ENCODE measurements around the gene PTPRM. TPM values are rescaled to one million over a fixed set of nuclear protein-coding genes. Genes with fewer than 3 reads are reported as not detected.

Gene PTPRM
- total and polyA plus RNA-seq, 2 of the 4 experiments (the other 2 are of a cell fraction) = 28.3 to 51.2 TPM

- no TSS peak for BruUV-seq (replicated peaks)
- H4K5ac ChIP-seq (ENCODE audit: low read depth, low read length) = peak overlapping the region; percentile 6
- H4K20me1 ChIP-seq (ENCODE audit: insufficient read depth, low read length) = no peaks in the 10 kb centered on the region
- H3K4me2 ChIP-seq (ENCODE audit: low read depth, low read length) = peak overlapping the region; percentile 10; the same call in 1 of the 2 replicates
- WGBS, 2 experiments (ENCODE audit: extremely low coverage in 2 of 2, insufficient read length in 1 of 2) = no CpG with 5 or more reads among the region's 4 CpGs
- H3K4ac ChIP-seq (ENCODE audit: low read depth, low read length) = peak overlapping the region; percentile 56
- H2BK20ac ChIP-seq (ENCODE audit: low read depth, low read length) = peak overlapping the region; percentile 69; the same call in 1 of the 2 replicates
- ATAC-seq (ENCODE audit: low read depth) (peak; percentile 34), DNase-seq (no peak)
- no peak overlapping the region for H3K23ac ChIP-seq (ENCODE audit: low read depth, low read length)
- peak overlapping the region; percentile 27; the same call in 1 of the 2 replicates for H2AK5ac ChIP-seq (ENCODE audit: low read depth, low read length)
- H2BK5ac ChIP-seq (ENCODE audit: low read depth, low read length, poor library complexity, severe bottlenecking) = no peak overlapping the region
- ChIA-PET CTCF (no interaction called here), POLR2A (ENCODE audit: unreplicated experiment) (no interaction called here)
- H3K9me1 ChIP-seq (ENCODE audit: insufficient read depth, low read length) = peaks cover 9% of the 10 kb centered on the region
- H3K18ac ChIP-seq (ENCODE audit: low read depth, low read length) = peak overlapping the region; percentile 42; the same call in 1 of the 2 replicates
- no peak overlapping the region for H2AFZ ChIP-seq (replicated peaks; ENCODE audit: low read length, poor library complexity)
- in situ Hi-C loops (cut with MboI; ENCODE audit: low sequenced_read_pairs) = loop anchor here (25.0 kb wide), 1 partner anchor 336 kb away; no protein-coding TSS in a partner anchor
- H3K9ac ChIP-seq (ENCODE audit: low read depth, low read length) = no peak overlapping the region
- no peak overlapping the region for H3K4me3 ChIP-seq (ENCODE audit: insufficient read depth, low read depth, low read length)
- H3K14ac ChIP-seq (replicated peaks; ENCODE audit: low read depth, low read length) = peak overlapping the region; percentile 70
- H3K27ac ChIP-seq (ENCODE audit: insufficient read depth, low read length) = no peak overlapping the region
- H3K4me1 ChIP-seq (ENCODE audit: control insufficient read depth, insufficient read depth, low read length) = peaks cover 11% of the 10 kb centered on the region
- no peak overlapping the region for H2BK15ac ChIP-seq (ENCODE audit: low read depth, low read length)
- peak overlapping the region in 1 of 2 experiments; percentile 9; a peak in 1 of 4 replicates for H4K8ac ChIP-seq (ENCODE audit: low read depth in 2 of 2, low read length in 2 of 2)
- H3K36me3 ChIP-seq (ENCODE audit: control insufficient read depth, insufficient read depth, low read length) = peaks cover 3% of the 10 kb centered on the region
- H3K56ac ChIP-seq (ENCODE audit: extremely low read depth, insufficient read depth, low read length) = no peak overlapping the region
- dilution Hi-C loops (cut with HindIII; ENCODE audit: low sequenced_read_pairs, unreplicated experiment) = no loop called here
- no peak overlapping the region for H2AK9ac ChIP-seq (replicated peaks; ENCODE audit: low read depth, low read length, poor library complexity)
- intact Hi-C loops (cut with micrococcal nuclease) = no loop called here
- no peaks in the 10 kb centered on the region for H3K9me3 ChIP-seq (ENCODE audit: control insufficient read depth, insufficient read depth, low read length)
- H4K91ac ChIP-seq (ENCODE audit: insufficient read depth, low read depth, low read length) = peak overlapping the region; percentile 42; the same call in 1 of the 2 replicates
- no peaks in the 10 kb centered on the region for H3K27me3 ChIP-seq (ENCODE audit: control insufficient read depth, insufficient read depth, low read length)
- peak overlapping the region; percentile 78; the same call in 1 of the 2 replicates for H2BK120ac ChIP-seq (ENCODE audit: low read depth, low read length)
- peaks cover 3 to 14% of the 10 kb centered on the region in 2 experiments; a peak in 3 of 4 replicates for H3K79me1 ChIP-seq (ENCODE audit: low read depth in 1 of 2, low read length in 2 of 2)
- TF ChIP-seq BHLHE40 (IDR thresholded peaks at IDR 0.05; ENCODE audit: low read depth, low read length) (no peak), CHD1 (IDR thresholded peaks at IDR 0.05; ENCODE audit: low read depth, low read length) (no peak), MAZ (IDR thresholded peaks at IDR 0.05; ENCODE audit: borderline replicate concordance, low read depth, low read length) (no peak), RFX5 (IDR thresholded peaks at IDR 0.05; ENCODE audit: low read depth, low read length) (no peak), CTCF (conservative IDR thresholded peaks at IDR 0.05; ENCODE audit: low read depth, low read length) (no peak), SMC3 (IDR thresholded peaks at IDR 0.05; ENCODE audit: low read depth, low read length) (no peak), RAD21 (IDR thresholded peaks at IDR 0.05; ENCODE audit: low read length) (no peak), NFE2L2 (IDR thresholded peaks at IDR 0.05; ENCODE audit: low read depth, low read length) (no peak), ELK1 (IDR thresholded peaks at IDR 0.05; ENCODE audit: borderline replicate concordance, low read depth, low read length) (no peak), RCOR1 (IDR thresholded peaks at IDR 0.05; ENCODE audit: insufficient replicate concordance, low read length) (no peak), CEBPB (IDR thresholded peaks at IDR 0.05; ENCODE audit: low read depth, low read length) (no peak), POLR2A (IDR thresholded peaks at IDR 0.05; ENCODE audit: low read depth, low read length) (no peak), FOS (IDR thresholded peaks at IDR 0.05; ENCODE audit: low read depth, low read length) (no peak), MXI1 (IDR thresholded peaks at IDR 0.05; ENCODE audit: borderline replicate concordance, low read depth, low read length) (no peak), USF2 (IDR thresholded peaks at IDR 0.05; ENCODE audit: low read depth, low read length) (no peak)
Observed at GRCh38 chr18:7923105-7923504, 356.0 kb downstream of the PTPRM start.
